ENCODE results near the gene CLEC14A.

Gene CLEC14A

GRCh38 chr14:38212111-38212510 is 43.8 kb downstream of the CLEC14A start:
- H3K4me3 ChIP-seq (ENCODE audit: low read depth, low read length): no peak overlapping the region
- DNase-seq (ENCODE audit: low read depth): no peak
- TF ChIP-seq MYC (IDR thresholded peaks at IDR 0.05; ENCODE audit: low read depth, low read length) (no peak), CTCF (IDR thresholded peaks at IDR 0.05; ENCODE audit: low read depth, low read length) (no peak), POLR2A (IDR thresholded peaks at IDR 0.05; ENCODE audit: extremely low read depth, insufficient read length) (no peak), MAX (IDR thresholded peaks at IDR 0.05; ENCODE audit: low read depth, low read length) (no peak)

DNA sequence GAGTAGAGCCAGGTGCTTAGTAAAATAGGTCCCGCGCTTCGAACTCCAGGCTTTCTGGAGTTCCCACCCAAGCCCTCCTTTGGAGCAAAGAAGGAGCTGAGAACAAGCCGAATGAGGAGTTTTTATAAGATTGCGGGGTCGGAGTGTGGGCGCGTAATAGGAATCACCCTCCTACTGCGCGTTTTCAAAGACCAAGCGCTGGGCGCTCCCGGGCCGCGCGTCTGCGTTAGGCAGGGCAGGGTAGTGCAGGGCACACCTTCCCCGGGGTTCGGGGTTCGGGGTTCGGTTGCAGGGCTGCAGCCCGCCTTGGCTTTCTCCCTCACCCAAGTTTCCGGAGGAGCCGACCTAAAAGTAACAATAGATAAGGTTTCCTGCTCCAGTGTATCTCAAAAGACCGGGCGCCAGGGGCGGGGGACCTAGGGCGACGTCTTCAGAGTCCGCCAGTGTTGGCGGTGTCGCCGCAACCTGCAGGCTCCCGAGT is 44.6 kb downstream of the CLEC14A start:
- TF ChIP-seq MAX (IDR thresholded peaks at IDR 0.05; ENCODE audit: low read depth, low read length) (no peak), CTCF (IDR thresholded peaks at IDR 0.05; ENCODE audit: low read depth, low read length) (no peak), POLR2A (IDR thresholded peaks at IDR 0.05; ENCODE audit: extremely low read depth, insufficient read length) (no peak), MYC (IDR thresholded peaks at IDR 0.05; ENCODE audit: low read depth, low read length) (no peak)
- no peak for DNase-seq (ENCODE audit: low read depth)
- H3K4me3 ChIP-seq (ENCODE audit: low read depth, low read length): no peak overlapping the region

GRCh38 chr14:38210587-38211216 is 45.2 kb downstream of the CLEC14A start:
- TF ChIP-seq POLR2A (IDR thresholded peaks at IDR 0.05; ENCODE audit: extremely low read depth, insufficient read length): no peak
- no peak for TF ChIP-seq MYC (IDR thresholded peaks at IDR 0.05; ENCODE audit: low read depth, low read length)
- TF ChIP-seq CTCF (IDR thresholded peaks at IDR 0.05; ENCODE audit: low read depth, low read length): no peak
- no peak for TF ChIP-seq MAX (IDR thresholded peaks at IDR 0.05; ENCODE audit: low read depth, low read length)
- DNase-seq (ENCODE audit: low read depth): no peak
- H3K4me3 ChIP-seq (ENCODE audit: low read depth, low read length): no peak overlapping the region

DNA sequence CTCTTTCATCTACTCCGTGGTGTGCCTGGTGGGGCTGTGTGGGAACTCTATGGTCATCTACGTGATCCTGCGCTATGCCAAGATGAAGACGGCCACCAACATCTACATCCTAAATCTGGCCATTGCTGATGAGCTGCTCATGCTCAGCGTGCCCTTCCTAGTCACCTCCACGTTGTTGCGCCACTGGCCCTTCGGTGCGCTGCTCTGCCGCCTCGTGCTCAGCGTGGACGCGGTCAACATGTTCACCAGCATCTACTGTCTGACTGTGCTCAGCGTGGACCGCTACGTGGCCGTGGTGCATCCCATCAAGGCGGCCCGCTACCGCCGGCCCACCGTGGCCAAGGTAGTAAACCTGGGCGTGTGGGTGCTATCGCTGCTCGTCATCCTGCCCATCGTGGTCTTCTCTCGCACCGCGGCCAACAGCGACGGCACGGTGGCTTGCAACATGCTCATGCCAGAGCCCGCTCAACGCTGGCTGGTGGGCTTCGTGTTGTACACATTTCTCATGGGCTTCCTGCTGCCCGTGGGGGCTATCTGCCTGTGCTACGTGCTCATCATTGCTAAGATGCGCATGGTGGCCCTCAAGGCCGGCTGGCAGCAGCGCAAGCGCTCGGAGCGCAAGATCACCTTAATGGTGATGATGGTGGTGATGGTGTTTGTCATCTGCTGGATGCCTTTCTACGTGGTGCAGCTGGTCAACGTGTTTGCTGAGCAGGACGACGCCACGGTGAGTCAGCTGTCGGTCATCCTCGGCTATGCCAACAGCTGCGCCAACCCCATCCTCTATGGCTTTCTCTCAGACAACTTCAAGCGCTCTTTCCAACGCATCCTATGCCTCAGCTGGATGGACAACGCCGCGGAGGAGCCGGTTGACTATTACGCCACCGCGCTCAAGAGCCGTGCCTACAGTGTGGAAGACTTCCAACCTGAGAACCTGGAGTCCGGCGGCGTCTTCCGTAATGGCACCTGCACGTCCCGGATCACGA is 46.0 kb downstream of the CLEC14A start:
- TF ChIP-seq POLR2A (IDR thresholded peaks at IDR 0.05; ENCODE audit: extremely low read depth, insufficient read length) (no peak), MAX (IDR thresholded peaks at IDR 0.05; ENCODE audit: low read depth, low read length) (no peak), MYC (IDR thresholded peaks at IDR 0.05; ENCODE audit: low read depth, low read length) (no peak), CTCF (IDR thresholded peaks at IDR 0.05; ENCODE audit: low read depth, low read length) (no peak)
- no peak overlapping the region for H3K4me3 ChIP-seq (ENCODE audit: low read depth, low read length)
- no peak for DNase-seq (ENCODE audit: low read depth)

DNA sequence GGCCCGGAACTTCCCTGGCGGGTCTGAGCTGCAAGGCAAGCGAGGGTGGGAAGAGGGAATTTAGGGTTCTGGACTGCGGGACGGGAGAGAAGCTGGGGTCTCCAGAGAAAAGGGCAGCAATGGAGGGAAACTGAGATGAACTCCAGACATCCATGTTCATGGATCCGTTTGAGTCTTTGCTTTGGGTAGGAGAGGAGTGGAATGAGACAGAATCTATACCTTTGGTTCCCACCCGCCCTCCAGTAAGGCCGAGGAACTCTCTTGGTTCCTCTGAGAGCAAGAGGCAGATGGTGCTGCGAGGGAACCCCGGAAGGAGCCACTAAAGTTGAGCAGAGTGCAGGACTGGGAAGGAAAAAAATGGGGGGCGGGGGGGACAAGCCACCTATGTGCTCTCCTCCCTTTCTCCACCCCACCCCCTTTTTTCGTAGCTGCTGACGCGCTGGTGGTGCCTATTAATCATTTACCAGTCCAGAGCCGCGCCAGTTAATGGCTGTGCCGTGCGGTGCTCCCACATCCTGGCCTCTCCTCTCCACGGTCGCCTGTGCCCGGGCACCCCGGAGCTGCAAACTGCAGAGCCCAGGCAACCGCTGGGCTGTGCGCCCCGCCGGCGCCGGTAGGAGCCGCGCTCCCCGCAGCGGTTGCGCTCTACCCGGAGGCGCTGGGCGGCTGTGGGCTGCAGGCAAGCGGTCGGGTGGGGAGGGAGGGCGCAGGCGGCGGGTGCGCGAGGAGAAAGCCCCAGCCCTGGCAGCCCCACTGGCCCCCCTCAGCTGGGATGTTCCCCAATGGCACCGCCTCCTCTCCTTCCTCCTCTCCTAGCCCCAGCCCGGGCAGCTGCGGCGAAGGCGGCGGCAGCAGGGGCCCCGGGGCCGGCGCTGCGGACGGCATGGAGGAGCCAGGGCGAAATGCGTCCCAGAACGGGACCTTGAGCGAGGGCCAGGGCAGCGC is 47.0 kb downstream of the CLEC14A start:
- TF ChIP-seq MYC (IDR thresholded peaks at IDR 0.05; ENCODE audit: low read depth, low read length) (no peak), MAX (IDR thresholded peaks at IDR 0.05; ENCODE audit: low read depth, low read length) (no peak), CTCF (IDR thresholded peaks at IDR 0.05; ENCODE audit: low read depth, low read length) (no peak), POLR2A (IDR thresholded peaks at IDR 0.05; ENCODE audit: extremely low read depth, insufficient read length) (no peak)
- DNase-seq (ENCODE audit: low read depth): no peak
- no peak overlapping the region for H3K4me3 ChIP-seq (ENCODE audit: low read depth, low read length)
